Measurements from ENCODE around the gene NMUR2.

The NMUR2 gene

GRCh38 chr5:152405145-152405544 lies at the start of gene NMUR2:
TSS of gene NMUR2 (minus strand) at chr5:152405279. CDS start at chr5:152405113, 166 bp downstream.
- Histone ChIP-seq H3K9ac (no peak within 1 kb of the TSS), H3K36me3 (ENCODE audit: insufficient read depth) (no peaks in the 10 kb centered on the region), H3K4me3 (IDR thresholded peaks at IDR 0.05; ENCODE audit: insufficient read depth, low read depth, low read length) (no peak within 1 kb of the TSS), H3K27me3 (ENCODE audit: insufficient read depth, low read depth) (no peaks in the 10 kb centered on the region), H3K4me2 (no peak within 1 kb of the TSS), H4K20me1 (ENCODE audit: insufficient read depth) (no peaks in the 10 kb centered on the region), H2AFZ (ENCODE audit: low read depth) (no peak within 1 kb of the TSS), H3K79me2 (ENCODE audit: insufficient read depth, low read depth) (no peaks in the 10 kb centered on the region), H3K4me1 (ENCODE audit: low read depth, poor library complexity, severe bottlenecking) (no peaks in the 10 kb centered on the region), H3K27ac (no peak within 1 kb of the TSS)
- no peak for TF ChIP-seq CTCF (conservative IDR thresholded peaks at IDR 0.05; ENCODE audit: low read depth, low read length)

DNA sequence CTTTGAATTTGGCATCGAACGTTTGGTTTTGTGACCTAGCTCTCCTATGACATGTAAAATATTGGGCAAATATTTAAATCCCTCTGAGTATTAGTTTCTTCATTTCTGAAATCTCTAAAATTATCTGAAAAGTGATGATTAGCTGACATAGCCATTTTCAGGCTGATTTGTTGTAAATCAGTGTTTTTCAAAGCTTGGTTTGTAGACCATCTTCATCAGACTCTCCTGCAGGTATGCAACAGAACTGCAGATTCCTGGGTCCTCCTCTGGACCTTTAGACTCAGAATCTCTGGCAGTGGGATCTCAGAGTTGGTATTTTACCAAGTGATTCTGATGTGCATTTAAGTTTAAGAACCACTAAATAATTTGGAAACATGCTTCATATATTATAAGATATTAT lies 38.9 kb upstream of the NMUR2 start:
- no peak for TF ChIP-seq CTCF (conservative IDR thresholded peaks at IDR 0.05; ENCODE audit: low read depth, low read length)

GRCh38 chr5:152439791-152440190 lies 34.7 kb upstream of the NMUR2 start:
- Histone ChIP-seq H4K20me1 (ENCODE audit: insufficient read depth) (no peaks in the 10 kb centered on the region), H2AFZ (ENCODE audit: low read depth) (no peak overlapping the region), H3K27me3 (ENCODE audit: insufficient read depth, low read depth) (no peaks in the 10 kb centered on the region), H3K4me1 (ENCODE audit: low read depth, poor library complexity, severe bottlenecking) (no peaks in the 10 kb centered on the region), H3K4me2 (no peak overlapping the region), H3K79me2 (ENCODE audit: insufficient read depth, low read depth) (no peaks in the 10 kb centered on the region), H3K4me3 (IDR thresholded peaks at IDR 0.05; ENCODE audit: insufficient read depth, low read depth, low read length) (no peak overlapping the region), H3K9ac (no peak overlapping the region), H3K27ac (no peak overlapping the region), H3K36me3 (ENCODE audit: insufficient read depth) (no peaks in the 10 kb centered on the region)
- TF ChIP-seq CTCF (conservative IDR thresholded peaks at IDR 0.05; ENCODE audit: low read depth, low read length): no peak

More for the DNA sequence above, 38.9 kb upstream of the NMUR2 start:
- Histone ChIP-seq H3K4me1 (ENCODE audit: low read depth, poor library complexity, severe bottlenecking) (no peaks in the 10 kb centered on the region), H3K27me3 (ENCODE audit: insufficient read depth, low read depth) (no peaks in the 10 kb centered on the region), H3K9ac (no peak overlapping the region), H3K79me2 (ENCODE audit: insufficient read depth, low read depth) (no peaks in the 10 kb centered on the region), H3K4me2 (no peak overlapping the region), H2AFZ (ENCODE audit: low read depth) (no peak overlapping the region), H3K4me3 (IDR thresholded peaks at IDR 0.05; ENCODE audit: insufficient read depth, low read depth, low read length) (no peak overlapping the region), H3K36me3 (ENCODE audit: insufficient read depth) (no peaks in the 10 kb centered on the region), H4K20me1 (ENCODE audit: insufficient read depth) (no peaks in the 10 kb centered on the region), H3K27ac (no peak overlapping the region)

DNA sequence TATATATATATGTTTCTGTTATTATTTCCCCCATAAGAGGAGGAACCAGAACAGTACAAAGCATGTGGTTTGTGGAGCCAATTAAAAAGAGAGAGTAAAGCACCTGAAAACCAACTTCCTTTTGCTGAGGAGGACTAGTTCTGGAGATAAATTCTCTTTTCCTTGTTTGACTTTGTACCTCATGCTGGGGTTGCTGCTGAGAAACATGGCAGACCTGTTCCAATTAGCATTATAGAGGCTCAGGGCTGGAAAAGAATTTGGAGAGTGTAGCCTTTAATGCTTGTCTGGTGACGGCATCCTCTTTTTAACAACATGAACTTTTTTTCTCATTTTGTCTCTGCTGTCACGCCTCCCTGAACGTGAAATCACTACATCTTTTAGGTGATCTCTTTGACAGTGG lies 32.8 kb upstream of the NMUR2 start:
- H3K27ac ChIP-seq: no peak overlapping the region
- H3K4me1 ChIP-seq (ENCODE audit: low read depth, poor library complexity, severe bottlenecking): no peaks in the 10 kb centered on the region
- no peaks in the 10 kb centered on the region for H3K79me2 ChIP-seq (ENCODE audit: insufficient read depth, low read depth)
- no peaks in the 10 kb centered on the region for H3K36me3 ChIP-seq (ENCODE audit: insufficient read depth)
- H2AFZ ChIP-seq (ENCODE audit: low read depth): no peak overlapping the region
- no peaks in the 10 kb centered on the region for H3K27me3 ChIP-seq (ENCODE audit: insufficient read depth, low read depth)
- no peak overlapping the region for H3K4me3 ChIP-seq (IDR thresholded peaks at IDR 0.05; ENCODE audit: insufficient read depth, low read depth, low read length)
- no peak overlapping the region for H3K4me2 ChIP-seq
- no peak for TF ChIP-seq CTCF (conservative IDR thresholded peaks at IDR 0.05; ENCODE audit: low read depth, low read length)
- H4K20me1 ChIP-seq (ENCODE audit: insufficient read depth): no peaks in the 10 kb centered on the region
- no peak overlapping the region for H3K9ac ChIP-seq
